ENCODE results near the gene GZMM. TPM values are rescaled to one million over a fixed set of nuclear protein-coding genes. Genes with fewer than 3 reads are reported as not detected.

GZMM gene
- total RNA-seq, 1 experiment from 2014 or later, result 0.59 TPM

- POLR2A ChIA-PET, result no interaction called here
- Histone ChIP-seq H3K4me1 (ENCODE audit: control insufficient read depth in 1 of 2, insufficient read depth in 2 of 2, low read length in 2 of 2) (peaks cover 15 to 22% of the 10 kb centered on the region in 2 experiments), H3K9me2 (ENCODE audit: insufficient read depth) (no peaks in the 10 kb centered on the region), H3K9me3 (ENCODE audit: control insufficient read depth in 1 of 2, insufficient read depth in 1 of 2, low read depth in 1 of 2, low read length in 2 of 2) (no peaks in the 10 kb centered on the region), H3K36me3 (ENCODE audit: control insufficient read depth in 1 of 2, insufficient read depth in 2 of 2, low read length in 2 of 2) (no peaks in the 10 kb centered on the region), H3K79me2 (ENCODE audit: insufficient read depth, low read length) (no peaks in the 10 kb centered on the region), H3K9ac (ENCODE audit: low read length) (no peak overlapping the region), H4K20me1 (ENCODE audit: insufficient read depth) (no peaks in the 10 kb centered on the region), H3K27me3 (ENCODE audit: insufficient read depth, low read length) (no peaks in the 10 kb centered on the region), H3K4me2 (ENCODE audit: low read length) (no peak overlapping the region), H3K4me3 (replicated peaks in 1 of 2; ENCODE audit: low read depth in 1 of 2, low read length in 2 of 2) (no peak overlapping the region), H3K27ac (ENCODE audit: low read depth, low read length) (no peak overlapping the region), H2AFZ (ENCODE audit: low read depth, low read length, poor library complexity, severe bottlenecking) (no peak overlapping the region)
- no peak for DNase-seq (ENCODE audit: low read depth, low spot score)
- TF ChIP-seq SP1 (IDR thresholded peaks at IDR 0.05; ENCODE audit: low read depth) (no peak), ZFX (IDR thresholded peaks at IDR 0.05) (no peak), EZH2phosphoT487 (IDR thresholded peaks at IDR 0.05; ENCODE audit: borderline replicate concordance) (no peak), ATF3 (IDR thresholded peaks at IDR 0.05) (no peak), POLR2AphosphoS5 (IDR thresholded peaks at IDR 0.05; ENCODE audit: low read depth, low read length) (no peak), EZH2 (IDR thresholded peaks at IDR 0.05) (no peak), SRF (IDR thresholded peaks at IDR 0.05; ENCODE audit: low read depth) (no peak), TCF7L2 (IDR thresholded peaks at IDR 0.05; ENCODE audit: borderline replicate concordance, extremely low read depth, insufficient read depth, insufficient read length) (no peak), JUND (IDR thresholded peaks at IDR 0.05) (no peak), SIN3A (IDR thresholded peaks at IDR 0.05; ENCODE audit: low read depth) (no peak), EGR1 (IDR thresholded peaks at IDR 0.05; ENCODE audit: low read depth) (no peak), ELF1 (IDR thresholded peaks at IDR 0.05; ENCODE audit: borderline replicate concordance, low read depth) (no peak), FOSL1 (IDR thresholded peaks at IDR 0.05; ENCODE audit: low read depth) (no peak), POLR2A (IDR thresholded peaks at IDR 0.05; ENCODE audit: borderline replicate concordance, extremely low read depth, insufficient read depth, insufficient read length) (no peak), ZNF274 (IDR thresholded peaks at IDR 0.05; ENCODE audit: low read depth, low read length) (no peak), RAD21 (IDR thresholded peaks at IDR 0.05; ENCODE audit: low read depth) (no peak), YY1 (IDR thresholded peaks at IDR 0.05; ENCODE audit: extremely low read depth, insufficient replicate concordance, low read depth, low read length) (no peak)
- no TSS peak for BruUV-seq (replicated peaks)
- no peak for ATAC-seq
- CTCF ChIA-PET, result no interaction called here
- intact Hi-C loops (cut with micrococcal nuclease), result no loop called here
- RAD21 ChIA-PET (ENCODE audit: low non-redundant PET in 1 of 2, low total read pairs in 2 of 2, uncharacterized antibody in 2 of 2, unreplicated experiment in 2 of 2), result no interaction called here
These were observed 46.9 kb downstream of the GZMM start for GRCh38 chr19:590750-591098.

Data from HCT116 (cell line).